LNCAP (cell line): ENCODE results near the gene ARHGAP22.

Experiments used
- CTCF ChIP-seq: fragments of 450-650 bp; IDR thresholded peaks from 2 replicates; pipeline ENCODE4 v1.5.1; 2017; ENCODE audit warnings: mild to moderate bottlenecking

Gene ARHGAP22

GRCh38 chr10:48648172-48648942, 43.5 kb upstream of the ARHGAP22 start:
- no peak for TF ChIP-seq CTCF

GRCh38 chr10:48645600-48645999, 40.7 kb upstream of the ARHGAP22 start:
- TF ChIP-seq CTCF, result no peak

- no peak for TF ChIP-seq CTCF
Observed at GRCh38 chr10:48640326-48640725, 35.5 kb upstream of the ARHGAP22 start.

- TF ChIP-seq CTCF, result no peak
Observed at GRCh38 chr10:48639632-48640031, 34.8 kb upstream of the ARHGAP22 start.

- TF ChIP-seq CTCF, result no peak
Observed at GRCh38 chr10:48638739-48639527, 34.1 kb upstream of the ARHGAP22 start.

- no peak for TF ChIP-seq CTCF
Observed at GRCh38 chr10:48638158-48638557, 33.3 kb upstream of the ARHGAP22 start.

- TF ChIP-seq CTCF, result no peak
Observed at GRCh38 chr10:48636901-48637300, 32.0 kb upstream of the ARHGAP22 start.
